DND-41 (cell line): ENCODE data around the gene MFF.
"Not testable (repeated sequence)": the region's sequence is repeated elsewhere in the genome, so short reads cannot be mapped to it uniquely, and the experiment has no call there.

Source experiments
- CTCF ChIP-seq: IDR thresholded peaks from 2 replicates; pipeline ENCODE4 v1.5.1; 2012; ENCODE audit warnings: borderline replicate concordance, low read length, moderate library complexity, mild to moderate bottlenecking; ENCODE audit not compliant: poor library complexity, severe bottlenecking; ENCODE audit errors: extremely low read depth
- EZH2 ChIP-seq: IDR thresholded peaks from 3 replicates; pipeline ENCODE4 v1.6.1; 2012; ENCODE audit warnings: borderline replicate concordance, low read depth, mild to moderate bottlenecking, moderate library complexity, low read length, inconsistent platforms; ENCODE audit not compliant: severe bottlenecking

GRCh38 chr2:227364585-227365263 is 39.7 kb downstream of the MFF start:
- not testable (repeated sequence) for TF ChIP-seq CTCF, EZH2
